A673 (cell line): Measurements from ENCODE around the gene AMIGO3.

Source experiments
- CTCF ChIP-seq: fragments of 300-800, 200-600 bp; sonication (generic); conservative IDR thresholded peaks from 2 replicates; pipeline ENCODE4 v1.5.1; 2017; ENCODE audit warnings: low read depth, mild to moderate bottlenecking, antibody characterized with exemption, low read length, moderate library complexity, mixed read lengths
- EZH2 ChIP-seq: fragments of 200-600 bp; sonication (generic); IDR thresholded peaks from 2 replicates; pipeline ENCODE4 v1.6.1; 2017; ENCODE audit warnings: borderline replicate concordance, low read depth, mild to moderate bottlenecking, mixed read lengths, antibody characterized with exemption, low read length; ENCODE audit not compliant: poor library complexity, severe bottlenecking

GRCh38 chr3:49707113-49707480 lies 12.4 kb downstream of the AMIGO3 start:
- no peak for TF ChIP-seq CTCF
- TF ChIP-seq EZH2: no peak
